ENCODE results near the gene SMAGP. TPM values are rescaled to one million over a fixed set of nuclear protein-coding genes. Genes with fewer than 3 reads are reported as not detected.

SMAGP gene
- total RNA-seq = 31.5 TPM in 2 replicates

GRCh38 chr12:51270067-51270950 lies at the start of gene SMAGP:
Gene SMAGP, minus strand, starts transcription at chr12:51270415. Its CDS starts 1,137 bp downstream, at chr12:51269278.

GRCh38 chr12:51238510-51239334 lies 31.5 kb downstream of the SMAGP start, which contains the start of gene DAZAP2:
Gene DAZAP2, plus strand, starts transcription at chr12:51238826. Its CDS starts 82 bp downstream, at chr12:51238908.

GRCh38 chr12:51217968-51218606 lies 52.1 kb downstream of the SMAGP start, which contains the start of gene POU6F1:
Gene POU6F1, minus strand, starts transcription at chr12:51218062. Its CDS starts 11,226 bp downstream, at chr12:51206836.

Other genes with a start within 250 kb of the SMAGP start
- gene SLC11A2, start 244.0 kb downstream of the SMAGP start, total RNA-seq = 62.9 and 64.4 TPM in 2 replicates
- gene LETMD1, start 222.1 kb downstream of the SMAGP start, total RNA-seq = 40.0 and 40.9 TPM in 2 replicates
- 23.0 and 25.0 TPM in 2 replicates for gene CSRNP2, start 186.8 kb downstream of the SMAGP start, total RNA-seq
- 9.6 and 11.5 TPM in 2 replicates for gene TFCP2, start 97.3 kb downstream of the SMAGP start, total RNA-seq
- 8.7 and 11.5 TPM in 2 replicates for gene POU6F1, start 52.4 kb downstream of the SMAGP start, total RNA-seq
- 137 and 144 TPM in 2 replicates for gene DAZAP2, start 31.6 kb downstream of the SMAGP start, total RNA-seq
- 0.24 TPM in 1 of 2 replicates, not detected in the other for gene BIN2, start 53.8 kb upstream of the SMAGP start, total RNA-seq
- not detected in 2 replicates for gene CELA1, start 76.3 kb upstream of the SMAGP start, total RNA-seq
- 42.2 and 48.9 TPM in 2 replicates for gene GALNT6, start 121.0 kb upstream of the SMAGP start, total RNA-seq
- gene SLC4A8, start 154.4 kb upstream of the SMAGP start, total RNA-seq = 6.7 and 7.7 TPM in 2 replicates

All from hair follicle dermal papilla cell (primary cell).